Stomach (tissue), 9 donors: ENCODE results near the gene PCDH1. TPM values are rescaled to one million over a fixed set of nuclear protein-coding genes. Genes with fewer than 3 reads are reported as not detected.
"Not testable (repeated sequence)": the region's sequence is repeated elsewhere in the genome, so short reads cannot be mapped to it uniquely, and the experiment has no call there.

ENCODE experiments used
- DNase-seq, 2 donors: peaks; one replicate each; pipeline versions ENCODE4 v3.0.0 to v3.0.0-alpha.2; 2013 to 2019
- H3K27ac ChIP-seq, 5 donors: fragments of 200-600 bp in 4 of 5; sonication (generic) in 4 of 5; one replicate each; pipeline ENCODE4 v1.5.1; 2013 to 2019; ENCODE audit warnings: mild to moderate bottlenecking in 1 of 5, moderate library complexity in 1 of 5
- H3K27me3 ChIP-seq, 3 donors: fragments of 200-600 bp; sonication (generic); one replicate each; pipeline ENCODE4 v1.5.1; 2017 to 2019; ENCODE audit warnings: mixed run types in 1 of 3
- H3K36me3 ChIP-seq, 4 donors: fragments of 200-600 bp; sonication (generic); 1 replicate in 3 of 4; 2 replicates in 1 of 4; pipeline ENCODE4 v1.5.1; 2016 to 2019
- H3K4me1 ChIP-seq, 4 donors: fragments of 200-600 bp; sonication (generic); one replicate each; pipeline ENCODE4 v1.5.1; 2016 to 2019
- H3K4me3 ChIP-seq, 4 donors: fragments of 200-600 bp; sonication (generic) in 3 of 4; one replicate each; pipeline ENCODE4 v1.5.1; 2016 to 2019; ENCODE audit warnings: mild to moderate bottlenecking in 1 of 4
- H3K9me3 ChIP-seq, 4 donors: fragments of 200-600 bp; sonication (generic); one replicate each; pipeline ENCODE4 v1.5.1; 2016 to 2019
- EP300 ChIP-seq: sonication (generic); formaldehyde crosslinking; IDR thresholded peaks from one replicate; pipeline ENCODE4 v1.6.1; 2017; ENCODE audit warnings: antibody characterized with exemption
- POLR2A ChIP-seq, 4 donors: fragments of 450-650 bp; IDR thresholded peaks; one replicate each; pipeline ENCODE4 v1.6.1; 2016; ENCODE audit warnings: antibody characterized with exemption in 4 of 4, control low read depth in 2 of 4, mild to moderate bottlenecking in 1 of 4, moderate library complexity in 1 of 4
- POLR2AphosphoS5 ChIP-seq, 3 donors: sonication (generic); formaldehyde crosslinking; IDR thresholded peaks; one replicate each; pipeline ENCODE4 v1.6.1; 2016; ENCODE audit warnings: antibody characterized with exemption in 3 of 3
- WGBS, 5 donors: extraction: QIAGEN DNeasy Blood & Tissue Kit in 3 of 5; methylation state at CpG; one replicate each; pipeline versions ENCODE4 v1.1.5 to v1.1.7; 2013 to 2018; 5-methylcytosine and 5-hydroxymethylcytosine counted together
- intact Hi-C: fragments of 100-400 bp; cut with DNase I; formaldehyde crosslinking; loops from one replicate; pipeline ENCODE4 v1.15.1; 2023; ENCODE audit warnings: low total_unique reads
- polyA plus RNA-seq, 3 donors: library from polyadenylated mRNA; stranded (reverse); fragments of 200-250 nt; gene quantifications; one replicate each; pipeline ENCODE4 v1.2.3, GENCODE V29; 2013
- total RNA-seq, 5 donors: library from RNA; depleted of rRNA; stranded (reverse); fragments of >200 nt; gene quantifications; one replicate each; pipeline versions ENCODE4 v1.1.0 to v1.2.3, GENCODE V29; 2014 to 2016
- TF ChIP-seq, protein P1 (sequence below), 7 experiments: fragments of 450-650 bp in 4 of 7; fragments of 200-600 bp in 3 of 7; sonication (generic) in 3 of 7; IDR thresholded peaks; one replicate each; pipeline ENCODE4 v1.5.1; 2016 to 2019; ENCODE audit warnings: antibody characterized with exemption in 7 of 7, control low read depth in 2 of 7, mild to moderate bottlenecking in 1 of 7
- donor health status: healthy with polysubstance abuse.
- donor health status: Bipolar disorder and iron deficiency.
- donor health status: healthy.

Gene PCDH1
- total and polyA plus RNA-seq, 8 donors = 8.7 to 96.9 (median 43.6) TPM

DNA sequence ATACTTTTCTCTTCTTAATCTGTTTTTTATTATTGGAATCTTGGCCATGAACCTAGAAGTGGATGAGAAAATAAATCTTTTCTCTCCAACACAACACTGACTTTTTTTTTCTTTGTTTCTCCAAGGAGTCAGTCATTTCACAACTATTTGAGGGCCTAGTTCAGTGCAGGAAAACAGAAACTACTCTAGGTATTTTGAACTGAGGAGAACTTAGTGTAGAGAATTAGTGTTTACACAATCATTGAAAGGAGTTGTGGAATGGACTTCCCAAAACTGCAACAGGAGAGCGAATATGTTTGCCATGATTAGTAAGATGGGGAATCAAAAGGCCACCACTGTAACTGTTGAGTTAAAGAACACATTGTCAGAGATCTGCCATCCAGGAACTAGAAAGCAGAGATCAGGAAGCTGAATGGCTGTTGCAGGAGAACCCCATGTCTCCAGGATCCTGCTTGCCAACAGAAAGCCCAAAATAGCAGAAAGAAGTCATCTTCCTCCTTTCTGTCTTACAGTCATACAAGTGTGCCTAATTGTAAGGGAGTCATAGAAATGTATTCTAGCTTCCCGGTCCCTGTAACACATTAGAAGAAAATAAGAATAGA, 20.3 kb upstream of the PCDH1 start:
- no peak for DNase-seq
- Histone ChIP-seq H3K27me3 (peaks cover 0 to 10% (median 0%) of the 10 kb centered on the region in 3 donors), H3K27ac (peak overlapping the region in 1 of 5 donors; percentile 22), H3K4me1 (no peaks in the 10 kb centered on the region), H3K36me3 (no peaks in the 10 kb centered on the region), H3K4me3 (no peak overlapping the region), H3K9me3 (no peaks in the 10 kb centered on the region)
- WGBS, 5 donors = 82 to 96% (median 84%) methylated on average over 2 of the region's 2 CpGs
- intact Hi-C loops = no loop called here
- no peak for TF ChIP-seq POLR2A (IDR thresholded peaks at IDR 0.05)
- TF ChIP-seq EP300 = no peak

DNA sequence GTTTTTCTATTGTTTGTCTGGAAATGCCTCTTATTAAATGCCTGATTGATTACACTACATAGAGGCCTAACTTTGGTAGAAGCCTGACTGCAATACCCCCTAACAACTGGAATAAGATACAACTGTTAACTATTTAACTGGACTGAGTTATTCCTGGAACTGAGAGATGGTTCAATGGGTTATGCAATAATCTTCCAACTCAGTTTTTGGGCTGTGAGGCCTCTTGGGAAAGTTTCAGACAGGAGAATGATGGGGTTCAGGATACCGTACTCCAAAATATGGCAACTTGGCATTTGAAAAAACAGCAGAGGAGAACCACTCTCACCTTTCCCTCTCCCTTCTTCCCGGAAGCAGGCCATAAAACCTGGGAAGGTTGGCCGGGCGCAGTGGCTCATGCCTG, 19.2 kb upstream of the PCDH1 start:
- TF ChIP-seq POLR2AphosphoS5 (IDR thresholded peaks at IDR 0.05) = no peak
- TF ChIP-seq, protein P1, sequence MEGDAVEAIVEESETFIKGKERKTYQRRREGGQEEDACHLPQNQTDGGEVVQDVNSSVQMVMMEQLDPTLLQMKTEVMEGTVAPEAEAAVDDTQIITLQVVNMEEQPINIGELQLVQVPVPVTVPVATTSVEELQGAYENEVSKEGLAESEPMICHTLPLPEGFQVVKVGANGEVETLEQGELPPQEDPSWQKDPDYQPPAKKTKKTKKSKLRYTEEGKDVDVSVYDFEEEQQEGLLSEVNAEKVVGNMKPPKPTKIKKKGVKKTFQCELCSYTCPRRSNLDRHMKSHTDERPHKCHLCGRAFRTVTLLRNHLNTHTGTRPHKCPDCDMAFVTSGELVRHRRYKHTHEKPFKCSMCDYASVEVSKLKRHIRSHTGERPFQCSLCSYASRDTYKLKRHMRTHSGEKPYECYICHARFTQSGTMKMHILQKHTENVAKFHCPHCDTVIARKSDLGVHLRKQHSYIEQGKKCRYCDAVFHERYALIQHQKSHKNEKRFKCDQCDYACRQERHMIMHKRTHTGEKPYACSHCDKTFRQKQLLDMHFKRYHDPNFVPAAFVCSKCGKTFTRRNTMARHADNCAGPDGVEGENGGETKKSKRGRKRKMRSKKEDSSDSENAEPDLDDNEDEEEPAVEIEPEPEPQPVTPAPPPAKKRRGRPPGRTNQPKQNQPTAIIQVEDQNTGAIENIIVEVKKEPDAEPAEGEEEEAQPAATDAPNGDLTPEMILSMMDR (IDR thresholded peaks at IDR 0.05) = no peak
- no peak for TF ChIP-seq EP300
- TF ChIP-seq POLR2A (IDR thresholded peaks at IDR 0.05) = no peak
- Histone ChIP-seq H3K36me3 (no peaks in the 10 kb centered on the region), H3K9me3 (no peaks in the 10 kb centered on the region), H3K4me3 (no peak overlapping the region), H3K4me1 (no peaks in the 10 kb centered on the region), H3K27ac (no peak overlapping the region), H3K27me3 (peaks cover 0 to 16% (median 0%) of the 10 kb centered on the region in 3 donors)
- intact Hi-C loops = no loop called here
- 91 to 99% (median 96%) methylated on average over 4 of the region's 4 CpGs for WGBS, 5 donors
- no peak for DNase-seq

DNA sequence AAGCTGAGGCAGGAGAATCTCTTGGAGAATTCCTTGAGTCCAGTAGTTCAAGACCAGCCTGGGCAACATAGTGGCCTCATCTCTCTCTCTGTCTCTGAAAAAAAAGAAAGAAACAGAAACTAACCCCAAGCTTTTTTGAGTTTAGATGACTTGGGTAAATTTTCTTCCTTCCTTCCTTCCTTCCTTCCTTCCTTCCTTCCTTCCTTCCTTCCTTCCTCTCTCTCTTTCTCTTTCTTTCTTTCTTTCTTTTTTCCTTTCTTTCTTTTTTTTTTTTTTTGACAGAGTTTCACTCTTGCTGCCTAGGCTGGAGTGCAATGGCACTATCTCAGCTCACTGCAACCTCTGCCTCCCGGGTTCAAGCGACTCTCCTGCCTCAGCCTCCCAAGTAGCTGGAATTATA, 12.2 kb upstream of the PCDH1 start:
- H3K9me3 ChIP-seq, DNase-seq, H3K27ac ChIP-seq, intact Hi-C loops, H3K4me1 ChIP-seq, H3K36me3 ChIP-seq, H3K4me3 ChIP-seq: not testable (repeated sequence)
- peaks cover 0 to 27% (median 0%) of the 10 kb centered on the region in 3 donors for H3K27me3 ChIP-seq
- 91 to 96% (median 94%) methylated on average over 2 of the region's 2 CpGs for WGBS, 5 donors

DNA sequence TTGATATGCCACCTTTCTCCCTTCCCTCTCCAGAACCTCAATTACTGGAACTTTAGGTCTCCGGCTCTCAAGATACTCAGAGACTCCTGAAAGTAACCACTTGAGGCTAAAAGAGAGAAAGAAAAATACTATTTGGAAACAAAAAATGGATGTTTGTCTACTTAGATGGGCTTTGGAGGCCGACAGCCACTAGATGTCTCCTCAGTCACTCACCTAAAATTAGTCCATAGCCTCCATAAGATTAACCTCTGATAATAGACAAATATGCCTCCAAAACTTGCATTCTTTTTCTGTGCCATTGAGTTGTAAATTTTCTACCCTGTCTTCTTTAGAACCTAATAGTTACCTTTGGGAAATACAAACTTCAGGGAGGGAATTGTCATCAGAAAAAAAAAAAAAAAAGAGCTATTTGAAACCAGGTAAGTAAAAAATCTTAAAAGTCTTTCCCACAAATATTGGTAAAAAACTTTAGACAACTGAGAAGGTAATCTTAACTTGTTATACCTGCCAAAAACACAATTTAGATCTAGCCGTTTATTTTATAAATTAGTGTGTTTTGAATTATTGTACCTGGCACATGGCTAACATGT, 11.2 kb upstream of the PCDH1 start:
- Histone ChIP-seq H3K4me1 (no peaks in the 10 kb centered on the region), H3K27me3 (peaks cover 0 to 36% (median 0%) of the 10 kb centered on the region in 3 donors), H3K9me3 (no peaks in the 10 kb centered on the region), H3K27ac (no peak overlapping the region), H3K4me3 (no peak overlapping the region), H3K36me3 (no peaks in the 10 kb centered on the region)
- WGBS, 5 donors = 57 to 67% (median 62%) methylated on average over 3 of the region's 3 CpGs
- DNase-seq = no peak
- intact Hi-C loops = no loop called here
- TF ChIP-seq POLR2A (IDR thresholded peaks at IDR 0.05) = no peak
- no peak for TF ChIP-seq POLR2AphosphoS5 (IDR thresholded peaks at IDR 0.05)
- TF ChIP-seq, protein P1 (IDR thresholded peaks at IDR 0.05) = no peak
- TF ChIP-seq EP300 = no peak

DNA sequence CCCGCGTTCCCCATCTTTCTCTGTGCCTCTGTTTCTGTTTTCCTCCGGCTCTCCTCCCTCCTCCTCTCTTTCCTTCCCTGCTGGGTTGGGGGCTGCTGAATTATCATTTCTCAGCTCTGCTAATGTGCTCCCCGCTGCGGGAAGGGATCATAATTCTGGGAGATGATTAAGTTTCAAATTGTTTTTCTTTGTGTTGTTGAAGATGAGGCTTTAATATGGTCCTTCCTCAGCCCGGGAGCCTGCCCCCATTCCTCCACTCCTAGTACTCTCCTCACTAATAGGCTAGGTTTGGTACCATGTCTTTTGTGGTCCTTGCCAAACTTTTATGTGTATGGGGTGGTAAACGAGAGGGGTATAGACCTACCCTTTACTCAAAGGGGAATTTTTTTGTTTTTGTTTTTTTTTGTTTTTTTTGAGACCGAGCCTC, 5.7 kb upstream of the PCDH1 start:
- no peak for DNase-seq
- H3K27ac ChIP-seq = no peak overlapping the region
- H3K4me3 ChIP-seq = no peak overlapping the region
- H3K9me3 ChIP-seq = no peaks in the 10 kb centered on the region
- peaks cover 2 to 42% (median 28%) of the 10 kb centered on the region in 4 donors for H3K4me1 ChIP-seq
- peaks cover 0 to 75% (median 29%) of the 10 kb centered on the region in 3 donors for H3K27me3 ChIP-seq
- 32 to 47% (median 41%) methylated on average over 8 of the region's 8 CpGs for WGBS, 5 donors
- TF ChIP-seq EP300 (no peak), POLR2AphosphoS5 (IDR thresholded peaks at IDR 0.05) (no peak), POLR2A (IDR thresholded peaks at IDR 0.05) (no peak)
- TF ChIP-seq, protein P1 (IDR thresholded peaks at IDR 0.05) = no peak
- intact Hi-C loops = loop anchor here (5.0 kb wide), 2 partner anchors 67 to 187 kb away; no protein-coding TSS in a partner anchor
- H3K36me3 ChIP-seq = no peaks in the 10 kb centered on the region
